Measurements from ENCODE around the gene PANX1.

PANX1 gene

DNA sequence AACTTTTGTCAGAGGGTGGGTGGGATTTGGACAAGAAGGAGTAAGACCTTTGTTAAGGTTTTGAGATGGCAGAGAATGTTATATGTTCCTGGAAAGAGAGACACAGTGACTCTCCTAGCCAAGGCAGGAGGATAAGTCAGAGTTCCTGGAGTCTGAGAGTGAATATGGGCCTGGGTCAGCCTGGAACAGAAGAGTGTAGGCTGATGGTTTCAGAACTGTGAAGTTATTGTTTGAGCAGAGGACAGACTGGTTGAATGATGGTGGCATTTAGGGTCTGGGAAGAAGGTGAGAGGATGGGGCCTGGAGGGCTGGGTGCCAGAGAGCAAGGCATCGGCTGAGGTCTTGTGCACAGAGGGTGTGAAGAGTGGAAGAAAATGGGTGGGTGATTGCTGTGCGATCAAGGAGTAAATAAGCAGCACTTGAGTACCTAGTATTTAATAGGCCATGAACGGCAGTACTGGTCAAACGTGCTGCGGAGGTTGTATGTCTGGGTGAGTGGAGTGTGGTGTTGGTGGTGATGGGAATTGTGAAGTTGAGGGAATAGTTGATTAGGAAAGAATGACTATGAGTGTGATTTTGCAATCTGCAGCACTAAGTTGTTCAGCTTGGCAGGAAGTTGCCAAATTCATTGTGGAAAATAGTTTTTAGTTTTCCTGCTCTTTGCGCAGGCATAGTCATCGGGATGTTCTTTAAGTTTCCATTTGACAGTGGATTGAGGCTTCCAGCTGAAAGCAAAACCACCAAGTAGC lies 1.8 kb downstream of the PANX1 start:
- peak; percentile 66 to 72 for DNase-seq

DNA sequence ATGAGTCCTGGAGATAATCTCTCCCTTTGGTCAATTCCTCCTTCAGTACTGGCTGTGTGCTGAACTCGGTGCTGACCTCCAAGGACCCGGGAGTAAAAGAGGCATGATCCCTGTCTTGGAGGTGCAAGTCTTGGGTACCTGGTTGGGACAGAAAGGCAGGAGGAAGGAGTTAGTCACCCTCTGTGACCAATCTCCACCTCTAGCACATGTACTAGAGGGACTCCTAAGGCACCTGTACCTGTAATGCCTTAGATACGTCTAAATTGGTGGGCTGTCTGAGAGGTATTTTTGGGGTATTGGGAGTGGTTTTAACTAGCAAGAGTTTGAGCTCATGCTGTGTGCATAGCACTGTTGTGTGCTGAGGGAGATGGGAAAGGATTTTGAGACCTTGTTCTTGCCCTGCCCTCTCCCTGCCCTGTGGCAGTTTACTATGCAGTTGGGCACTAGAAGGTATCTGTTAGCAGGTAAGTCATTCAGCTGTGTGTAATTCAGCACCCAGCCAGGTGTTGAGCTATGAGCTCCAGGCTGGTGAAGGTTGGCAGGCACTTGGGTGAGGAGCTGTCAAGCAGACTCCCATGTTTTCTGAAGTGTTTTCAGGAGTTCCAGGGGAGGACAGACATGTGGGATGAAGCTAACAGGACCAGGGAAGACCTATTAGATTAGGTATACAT lies 2.5 kb downstream of the PANX1 start:
- DNase-seq, result no peak

DNA sequence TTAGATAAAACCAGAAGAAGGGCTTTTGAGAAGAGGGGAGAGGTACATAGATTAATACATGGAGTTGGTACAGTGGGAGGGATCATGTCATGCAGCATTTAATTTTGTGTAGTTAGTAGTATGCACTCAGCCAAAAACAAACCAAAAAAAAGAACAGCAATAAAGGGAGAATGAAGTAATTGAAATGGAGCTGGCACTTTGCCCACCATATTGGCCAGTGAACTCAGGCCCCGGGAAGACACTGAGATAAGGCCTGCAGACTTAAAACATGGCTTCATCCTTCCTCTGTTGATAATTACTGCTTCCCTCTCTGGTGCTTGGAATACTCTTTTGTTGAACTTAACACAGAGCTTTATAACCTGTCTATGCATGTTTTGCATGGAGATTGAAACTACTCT lies 3.1 kb downstream of the PANX1 start:
- DNase-seq, result no peak

DNA sequence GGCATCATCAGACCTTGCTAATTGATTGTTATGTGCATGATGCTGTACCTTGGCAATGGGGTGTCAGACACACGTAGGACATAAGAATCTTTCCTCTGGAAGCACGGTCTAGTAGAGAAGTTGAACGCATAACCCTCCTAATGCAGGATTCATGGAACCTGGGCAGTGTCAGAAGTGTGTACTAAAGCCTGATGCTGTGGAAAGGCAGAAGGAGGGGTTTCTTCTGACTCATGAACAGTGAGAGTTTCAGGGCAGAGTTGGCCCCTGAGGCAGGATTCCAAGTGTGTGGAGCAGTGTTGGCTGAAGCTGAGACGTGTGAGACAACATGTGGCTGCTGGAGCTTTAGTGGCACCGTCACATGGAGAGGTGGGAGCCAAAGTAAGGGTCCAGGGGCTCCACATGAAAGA lies 3.5 kb downstream of the PANX1 start:
- no peak for DNase-seq

DNA sequence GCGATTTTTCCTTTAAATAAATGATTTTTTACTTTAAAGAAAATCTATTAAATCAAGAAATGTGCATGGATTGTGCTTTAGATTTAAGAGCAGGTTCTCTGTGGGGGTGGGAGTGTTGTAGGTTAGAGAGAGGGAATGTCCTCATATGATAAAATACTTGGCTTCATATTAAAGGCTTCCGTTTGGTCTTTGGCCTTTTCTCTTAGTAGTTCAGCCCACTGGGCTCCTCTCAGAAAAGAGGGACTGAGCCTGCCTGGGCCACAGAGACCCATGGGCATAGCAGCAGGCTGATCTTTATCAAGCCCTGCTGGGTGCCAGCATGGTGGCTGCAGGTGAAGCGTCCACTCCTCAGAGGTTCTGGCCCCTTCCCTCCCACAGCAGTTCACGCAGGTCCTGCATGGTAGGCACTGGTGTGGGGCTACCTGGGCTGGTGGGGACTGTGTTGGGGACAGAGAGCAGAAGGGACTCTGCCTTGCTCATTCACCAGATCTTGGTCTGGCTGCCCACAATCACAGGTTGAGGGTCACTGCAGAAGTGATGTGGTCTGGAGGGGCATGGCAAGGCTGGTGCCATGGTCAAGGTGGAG lies 4.3 kb downstream of the PANX1 start:
- DNase-seq, result no peak

DNA sequence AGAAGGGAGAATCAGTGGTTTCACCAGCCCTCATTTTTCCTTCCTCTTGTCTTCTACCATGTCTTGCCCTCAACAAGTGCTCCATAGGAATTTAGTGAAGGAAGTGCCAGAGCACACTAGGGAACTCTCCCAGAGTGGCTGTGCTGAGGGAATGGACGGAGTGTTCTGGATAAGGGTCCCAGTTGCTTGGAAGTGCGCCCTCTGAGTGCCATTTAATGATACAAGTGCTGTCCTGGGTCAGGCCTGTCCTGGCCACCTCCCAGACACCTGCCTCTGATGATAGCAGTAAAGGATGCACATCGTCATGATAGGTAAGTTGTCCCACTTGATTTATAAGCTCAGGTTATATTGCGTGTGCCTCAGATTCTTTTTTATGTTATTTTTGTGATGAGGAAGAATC lies 5.1 kb downstream of the PANX1 start:
- no peak for DNase-seq

DNA sequence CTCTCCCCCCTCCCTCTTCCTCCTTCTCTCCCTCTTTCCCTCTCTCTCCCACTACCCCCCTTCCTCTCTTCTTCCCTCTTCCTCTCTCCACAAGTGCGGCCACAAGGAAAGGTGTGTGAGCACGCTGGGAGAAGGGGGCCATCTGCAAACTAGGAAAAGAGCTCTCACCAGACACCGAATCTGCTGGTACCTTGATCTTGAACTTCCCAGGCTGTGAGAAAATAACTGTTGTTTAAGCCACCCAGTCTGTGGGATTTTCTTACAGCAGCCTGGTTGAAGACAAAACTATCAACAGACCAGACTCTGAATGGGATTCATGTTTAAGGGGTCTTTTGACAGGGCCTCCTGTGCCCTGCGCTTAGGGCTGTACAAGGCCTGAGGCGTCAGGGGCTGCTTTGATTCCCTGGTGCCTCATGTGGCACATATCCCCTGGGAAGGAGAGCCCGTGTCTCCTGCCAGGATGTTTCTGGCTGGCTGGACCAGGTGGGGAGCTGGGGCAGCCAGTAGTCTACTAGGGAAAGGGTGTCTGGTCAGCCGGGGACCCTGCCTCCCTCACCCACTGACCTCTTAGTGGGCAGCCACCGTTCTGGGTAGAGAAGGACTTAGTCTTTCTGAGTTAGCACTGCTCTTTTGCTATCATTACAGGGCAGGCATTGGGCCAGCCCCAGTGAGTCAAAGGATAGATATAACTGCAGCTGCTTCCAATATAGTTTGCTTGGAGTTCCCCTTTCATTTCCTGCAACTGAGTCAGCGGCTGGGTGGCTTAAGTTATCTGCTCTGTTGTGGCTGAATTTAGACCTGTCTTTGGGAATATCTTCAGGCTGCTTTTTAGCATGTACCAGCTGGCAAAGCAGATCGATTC lies 6.2 kb downstream of the PANX1 start:
- peak; percentile 61 to 66 for DNase-seq

DNA sequence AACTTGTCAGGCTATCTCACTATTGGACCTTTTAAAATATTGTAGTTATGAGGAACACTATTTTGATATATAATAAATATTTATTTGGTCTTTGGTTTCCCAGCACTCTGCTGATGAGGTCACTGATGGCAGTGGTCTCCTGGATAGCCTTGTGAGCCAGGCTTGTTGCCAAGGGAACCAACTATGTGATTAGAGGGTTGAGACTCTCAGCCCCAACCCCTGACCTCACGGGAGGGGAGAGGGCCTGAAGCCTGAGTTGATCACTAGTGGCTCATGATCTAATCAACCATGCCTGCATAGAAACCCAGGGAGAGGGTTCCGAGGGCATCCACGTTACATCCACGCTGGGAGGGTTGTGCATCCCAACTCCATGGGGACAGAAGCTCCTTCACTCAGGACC lies 10.8 kb downstream of the PANX1 start:
- no peak for DNase-seq

DNA sequence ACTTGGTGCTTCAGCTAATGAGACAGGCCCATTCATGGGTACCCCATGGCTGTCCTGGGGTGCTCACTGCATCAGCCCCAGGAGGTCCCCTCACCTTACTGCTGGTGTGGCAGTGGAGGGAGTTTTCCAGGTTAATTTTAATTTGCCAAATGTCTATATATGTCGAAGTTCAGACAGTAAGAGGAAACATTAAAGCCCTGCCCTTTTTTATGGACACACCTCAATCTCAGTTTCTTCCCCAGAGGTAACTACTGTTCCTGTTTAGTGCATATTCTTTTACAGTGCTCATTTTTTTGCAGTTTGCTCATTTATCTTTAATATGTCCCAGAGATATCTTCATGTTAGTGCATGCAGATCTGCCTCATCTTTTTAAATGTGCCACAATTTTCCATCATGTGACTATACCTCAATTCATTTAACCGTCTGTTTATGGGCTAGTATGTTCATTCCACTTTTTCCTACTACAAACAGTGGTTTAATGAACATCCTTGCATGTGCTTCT lies 11.6 kb downstream of the PANX1 start:
- no peak for DNase-seq

DNA sequence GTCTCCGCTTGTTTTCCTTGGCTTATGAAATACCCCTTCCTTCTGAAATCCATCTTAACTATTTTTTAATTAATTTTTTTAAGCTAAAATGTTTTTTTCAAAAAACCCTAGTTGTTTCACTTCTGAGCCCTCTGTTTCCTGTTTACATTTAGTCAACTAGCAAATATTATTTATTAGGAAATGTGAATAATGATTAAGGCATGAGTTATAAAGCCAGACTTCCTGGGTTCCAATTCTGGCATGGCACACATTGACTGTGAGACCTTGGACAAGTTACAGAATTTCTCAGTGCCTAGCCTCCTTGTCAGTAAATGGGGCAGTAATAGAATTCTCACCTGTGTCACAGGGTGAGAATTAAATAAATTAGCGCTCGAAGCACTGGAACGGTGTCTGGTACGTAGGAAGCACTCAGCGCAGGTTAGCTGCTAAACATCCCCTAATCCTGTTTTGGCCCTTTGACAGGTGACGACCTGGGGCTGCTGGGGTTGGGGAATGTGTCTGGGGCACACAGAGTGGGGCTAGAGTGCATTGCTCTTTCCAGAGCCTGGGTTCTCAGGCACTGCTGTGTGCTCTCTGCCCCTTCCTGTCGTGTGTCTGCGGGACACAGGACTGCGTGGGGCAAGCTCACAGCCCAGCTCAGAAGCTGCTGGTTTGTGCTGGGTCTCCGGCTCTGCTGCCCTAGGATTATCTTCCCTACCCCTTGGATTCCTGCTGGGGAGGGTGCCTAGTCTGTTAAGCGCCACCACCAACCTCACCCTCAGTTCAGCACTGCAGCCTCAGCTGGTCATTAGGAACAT lies 13.1 kb downstream of the PANX1 start:
- DNase-seq, result no peak

DNA sequence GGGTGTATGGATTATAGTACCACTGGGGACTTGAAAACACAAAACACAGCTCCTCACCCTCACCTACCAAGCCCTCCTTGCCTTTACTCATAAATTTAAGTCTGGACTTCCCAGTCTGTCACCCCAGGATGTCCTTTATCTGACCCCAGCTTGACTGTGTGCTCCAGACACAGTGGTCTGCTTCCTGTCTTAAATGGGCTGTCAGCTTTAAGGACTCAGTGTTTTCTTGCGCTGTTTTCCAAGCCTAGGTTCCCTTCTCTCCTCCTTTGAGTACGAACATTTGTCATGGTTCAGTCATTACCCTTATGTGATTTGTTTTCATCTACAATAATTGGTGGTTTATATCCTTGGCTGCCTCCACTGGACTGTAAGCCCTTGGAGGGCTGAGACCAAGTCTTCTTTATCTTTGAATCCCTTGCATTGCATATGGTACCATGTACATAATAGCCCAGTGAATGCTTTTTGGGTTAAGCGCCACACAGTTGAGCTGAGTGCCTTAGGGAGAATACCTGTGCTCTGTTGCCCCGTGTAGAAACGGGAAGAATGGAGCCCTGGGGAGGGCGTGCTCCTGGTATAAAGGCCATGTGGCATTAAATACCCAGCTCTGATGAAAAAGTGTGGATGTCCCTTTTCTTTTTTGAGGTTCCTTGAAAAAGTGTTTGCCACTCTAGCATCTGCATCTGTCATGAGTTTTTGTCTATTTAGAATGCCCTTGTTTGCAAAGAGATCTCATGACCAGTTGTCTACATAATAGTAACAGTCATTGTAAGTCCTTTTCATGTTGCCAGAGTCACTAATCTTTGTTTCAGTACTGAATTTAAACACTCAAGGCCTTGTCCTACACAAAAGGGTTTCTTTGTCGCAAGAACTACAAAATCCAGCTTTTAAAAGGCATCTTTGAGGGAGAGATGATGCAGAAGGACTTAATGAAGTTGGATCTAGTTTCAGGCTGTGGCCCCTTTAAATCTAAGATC lies 14.0 kb downstream of the PANX1 start:
- peak in 1 of 2 donors; percentile 18 for DNase-seq

DNA sequence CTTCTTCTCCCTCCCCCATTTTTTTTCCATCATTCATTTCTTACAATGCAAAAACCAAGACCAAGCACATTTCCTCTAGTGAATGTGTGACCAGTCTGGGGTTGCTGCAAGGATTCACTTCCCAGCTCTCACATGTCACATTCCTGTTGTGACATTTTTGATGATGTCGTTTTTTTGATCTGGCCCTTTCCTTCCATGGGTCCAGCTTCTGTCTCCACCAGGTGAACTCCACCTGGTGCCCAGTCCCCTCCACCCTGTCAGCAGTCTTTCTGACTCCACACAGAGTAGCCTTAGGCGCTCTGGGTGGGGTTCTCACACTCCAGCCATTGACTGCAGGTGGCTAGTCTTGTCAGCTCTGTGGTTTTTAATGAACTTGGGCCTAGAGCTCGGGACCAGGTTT lies 15.6 kb downstream of the PANX1 start:
- peak; percentile 18 to 33 for DNase-seq

DNA sequence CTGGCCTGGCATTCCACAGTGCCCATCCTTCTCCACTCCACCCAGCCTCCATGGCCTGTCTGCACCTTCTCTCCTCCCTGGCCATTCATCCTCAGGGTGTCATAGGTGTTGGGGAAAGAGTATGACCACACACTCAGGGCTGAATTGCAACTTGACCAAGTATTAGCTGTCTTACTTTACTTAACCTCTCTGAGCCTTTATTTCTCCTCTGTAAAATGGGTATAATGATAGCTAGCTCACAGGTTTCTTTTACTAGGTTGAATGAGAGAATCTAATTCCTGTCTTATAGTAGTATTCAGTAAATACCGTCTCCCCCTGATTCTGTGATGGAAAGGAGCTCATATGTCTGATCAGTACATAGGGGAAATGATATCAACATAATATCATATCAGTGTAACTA lies 16.0 kb downstream of the PANX1 start:
- no peak for DNase-seq

DNA sequence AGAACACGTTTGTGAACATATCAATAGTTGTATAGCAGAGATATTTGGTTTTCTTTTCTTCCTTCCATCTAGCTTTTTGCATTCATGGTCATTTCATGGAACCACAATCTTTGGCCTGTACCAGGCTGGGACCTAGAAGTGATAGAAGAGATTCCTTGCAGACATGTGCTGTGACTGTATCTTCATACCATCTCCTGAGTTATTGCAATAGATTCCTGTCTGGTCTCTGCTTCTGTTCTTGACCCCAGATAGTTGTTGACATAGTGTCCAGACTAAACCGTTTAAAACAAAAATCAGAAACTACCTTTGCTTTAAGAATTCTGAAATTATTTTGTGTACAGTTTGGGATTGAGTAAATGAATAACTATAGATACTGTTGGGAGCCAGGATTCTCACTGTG lies 16.8 kb downstream of the PANX1 start:
- DNase-seq, result no peak

DNA sequence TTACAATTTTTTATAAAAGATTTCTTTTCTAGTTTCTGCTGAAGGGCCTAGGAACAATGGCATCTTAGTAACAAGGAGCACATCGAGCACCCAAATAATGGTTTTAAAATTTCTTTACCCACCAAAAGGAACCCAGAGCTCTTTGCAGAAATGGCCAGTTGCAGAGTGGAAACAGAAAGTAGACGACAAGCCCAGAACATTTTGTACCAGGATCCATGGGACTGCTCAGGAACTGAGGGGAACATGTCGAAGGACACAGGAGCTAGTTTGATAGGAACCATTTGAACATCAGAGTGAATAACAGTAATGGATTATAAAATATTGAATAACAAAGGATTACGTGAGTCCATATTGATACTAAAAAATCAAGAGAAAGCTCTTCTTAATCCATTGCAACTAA lies 17.3 kb downstream of the PANX1 start:
- DNase-seq, result no peak

DNA sequence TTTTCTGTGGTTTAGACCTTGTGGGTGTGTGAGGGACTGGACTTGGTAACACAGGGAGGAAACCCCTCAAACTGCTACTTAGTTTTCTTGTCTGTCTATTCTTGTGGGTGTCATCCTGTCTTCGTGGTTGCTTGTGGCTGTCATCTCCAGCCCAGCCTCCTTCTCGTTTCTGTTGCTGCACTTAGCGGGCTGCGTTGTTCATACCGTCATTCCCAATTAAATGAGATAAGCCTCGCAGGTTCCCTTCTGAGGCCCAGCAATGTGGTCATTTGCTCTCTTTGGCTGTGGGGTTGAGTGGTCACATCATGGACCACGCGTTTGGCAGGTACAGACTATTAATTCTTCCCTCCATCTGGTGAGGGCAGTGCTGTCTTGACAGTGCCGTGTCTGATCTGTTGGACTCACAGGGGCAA lies 18.8 kb downstream of the PANX1 start:
- peak in 1 of 2 donors; percentile 21 for DNase-seq

DNA sequence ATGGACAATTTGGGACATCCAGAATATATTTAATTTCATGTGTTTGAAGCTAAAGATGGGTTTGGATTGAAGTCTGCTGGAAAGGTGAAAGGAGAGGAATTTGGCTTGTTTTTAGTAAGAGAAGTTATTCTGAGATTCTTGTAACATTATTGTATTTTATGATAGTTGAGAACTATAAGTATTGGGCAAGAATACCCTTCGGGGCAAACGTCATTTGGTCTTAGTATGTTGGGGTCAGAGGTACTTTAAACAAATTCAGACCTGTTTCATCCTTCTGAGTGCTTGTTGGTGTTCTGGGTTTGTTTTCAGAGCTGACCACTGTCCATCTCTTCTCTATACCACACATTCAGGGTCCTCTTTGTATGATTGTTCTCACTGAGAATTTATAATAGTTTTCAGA lies 19.5 kb downstream of the PANX1 start:
- DNase-seq, result no peak

DNA sequence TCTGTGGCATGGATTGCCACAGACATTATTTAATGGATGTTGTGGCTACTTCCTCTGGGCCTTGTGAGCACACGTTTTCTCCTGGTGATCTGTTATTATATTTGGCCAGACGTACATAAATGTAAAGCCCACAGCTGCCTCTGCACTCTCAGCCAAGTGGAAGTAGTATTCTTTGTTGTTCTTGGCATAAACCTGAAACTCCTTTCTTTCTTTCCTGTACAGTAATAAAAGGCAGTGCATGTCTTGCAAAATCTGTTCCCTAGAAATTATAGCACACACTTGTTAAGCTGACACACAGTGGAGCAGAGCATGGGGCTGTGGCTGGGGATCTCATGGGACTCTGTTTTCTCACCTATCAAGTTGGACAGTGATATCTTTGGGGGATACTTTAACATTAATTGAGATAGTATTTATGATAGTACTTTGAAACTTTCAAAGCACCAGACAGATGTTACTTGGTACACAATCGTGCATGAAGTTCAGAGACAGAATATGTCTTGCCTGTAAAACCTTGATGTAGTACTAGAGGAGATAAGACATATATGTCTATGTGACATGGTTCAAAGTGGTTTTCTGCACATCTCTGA lies 20.9 kb downstream of the PANX1 start:
- DNase-seq, result no peak

DNA sequence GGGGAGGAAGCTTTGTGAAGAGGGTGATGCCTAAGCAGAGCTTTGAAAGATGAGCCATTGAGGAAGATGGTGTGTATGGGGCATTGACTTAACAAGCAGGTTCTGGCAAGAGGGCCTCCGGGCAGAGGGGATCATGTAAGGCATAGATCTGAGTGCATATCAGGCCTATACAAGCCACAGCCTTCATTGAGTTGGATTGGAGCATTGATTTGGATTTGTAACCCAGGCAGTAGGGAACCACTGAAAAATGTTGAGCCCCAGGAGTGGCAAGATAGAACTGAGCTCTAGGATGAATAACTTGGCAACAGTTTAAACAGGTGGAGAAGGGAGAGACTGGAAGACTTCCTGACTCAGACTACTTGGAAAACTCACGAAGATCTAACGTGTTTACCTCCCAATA lies 21.4 kb downstream of the PANX1 start:
- DNase-seq, result no peak

Data from inflammatory macrophage treated with lipopolysaccharide for 1 hour (primary cell).